IgD-negative memory B cell (primary cell): Measurements from ENCODE around the gene CACNB1. TPM values are rescaled to one million over a fixed set of nuclear protein-coding genes. Genes with fewer than 3 reads are reported as not detected.
A peak's percentile ranks its signal among the peaks of the same experiment; 100 is the strongest.

Experiments
- H3K27ac Mint-ChIP-seq, 3 donors: one replicate each; pipeline ENCODE4 v1.8.0; 2020 to 2022; ENCODE audit warnings: mild to moderate bottlenecking in 3 of 3, mixed read lengths in 3 of 3, moderate library complexity in 1 of 3
- H3K27me3 Mint-ChIP-seq: one replicate; pipeline ENCODE4 v1.8.0; 2021; ENCODE audit warnings: mixed read lengths
- H3K36me3 Mint-ChIP-seq: one replicate; pipeline ENCODE4 v1.8.0; 2020; ENCODE audit warnings: mild to moderate bottlenecking, mixed read lengths
- H3K4me1 Mint-ChIP-seq, 3 donors: one replicate each; pipeline ENCODE4 v1.8.0; 2020 to 2022; ENCODE audit warnings: mixed read lengths in 3 of 3, mild to moderate bottlenecking in 1 of 3
- H3K4me3 Mint-ChIP-seq, 4 donors: one replicate each; pipeline ENCODE4 v1.8.0; 2020 to 2022; ENCODE audit warnings: mild to moderate bottlenecking in 4 of 4, mixed read lengths in 4 of 4, moderate library complexity in 3 of 4
- H3K9me3 Mint-ChIP-seq, 3 donors: one replicate each; pipeline ENCODE4 v1.8.0; 2020 to 2021; ENCODE audit warnings: mixed read lengths in 3 of 3, mild to moderate bottlenecking in 1 of 3
- polyA plus RNA-seq: library from polyadenylated mRNA; unstranded; fragments of 300-500 nt; fragmentation: Illumina TruSeq; gene quantifications from one replicate; pipeline ENCODE4 v1.2.3, GENCODE V29; 2021

CACNB1 gene
- polyA plus RNA-seq, 1 donor from 2014 or later: 0.45 TPM

GRCh38 chr17:39150795-39151149, 46.7 kb downstream of the CACNB1 start:
- Mint-ChIP-seq H3K9me3 (peaks cover 0 to 8% (median 0%) of the 10 kb centered on the region in 3 donors), H3K36me3 (peaks cover 3% of the 10 kb centered on the region), H3K4me3 (peak overlapping the region; percentile 32 to 91 (median 68)), H3K4me1 (peaks cover 17 to 19% (median 17%) of the 10 kb centered on the region in 3 donors), H3K27me3 (peaks cover 34% of the 10 kb centered on the region), H3K27ac (peak overlapping the region in 1 of 3 donors; percentile 6)

- Mint-ChIP-seq H3K36me3 (peaks cover 3% of the 10 kb centered on the region), H3K27ac (peak overlapping the region in 2 of 3 donors; percentile 6 to 74), H3K27me3 (peaks cover 33% of the 10 kb centered on the region), H3K4me1 (peaks cover 17 to 19% (median 17%) of the 10 kb centered on the region in 3 donors), H3K4me3 (peak overlapping the region in 2 of 4 donors; percentile 17 to 32), H3K9me3 (peaks cover 0 to 8% (median 0%) of the 10 kb centered on the region in 3 donors)
These were observed 47.3 kb downstream of the CACNB1 start for GRCh38 chr17:39150104-39150634.

- Mint-ChIP-seq H3K27me3 (peaks cover 27% of the 10 kb centered on the region), H3K27ac (no peak overlapping the region), H3K9me3 (no peaks in the 10 kb centered on the region), H3K36me3 (peaks cover 3% of the 10 kb centered on the region), H3K4me1 (peaks cover under 1 to 5% (median 3%) of the 10 kb centered on the region in 3 donors), H3K4me3 (no peak overlapping the region)
These were observed 50.0 kb downstream of the CACNB1 start for GRCh38 chr17:39147221-39148185.

GRCh38 chr17:39146273-39146672, 51.2 kb downstream of the CACNB1 start:
- peaks cover 29% of the 10 kb centered on the region for H3K27me3 Mint-ChIP-seq
- no peak overlapping the region for H3K27ac Mint-ChIP-seq
- peaks cover 3% of the 10 kb centered on the region for H3K36me3 Mint-ChIP-seq
- peaks cover 0 to 3% (median 1%) of the 10 kb centered on the region in 3 donors for H3K4me1 Mint-ChIP-seq
- H3K4me3 Mint-ChIP-seq: no peak overlapping the region
- H3K9me3 Mint-ChIP-seq: no peaks in the 10 kb centered on the region

- Mint-ChIP-seq H3K4me1 (peaks cover 0 to 1% (median under 1%) of the 10 kb centered on the region in 3 donors), H3K4me3 (no peak overlapping the region), H3K9me3 (no peaks in the 10 kb centered on the region), H3K27ac (no peak overlapping the region), H3K36me3 (peaks cover 3% of the 10 kb centered on the region), H3K27me3 (peaks cover 20% of the 10 kb centered on the region)
These were observed 52.3 kb downstream of the CACNB1 start for GRCh38 chr17:39145143-39145542.

GRCh38 chr17:39144416-39144840, 53.0 kb downstream of the CACNB1 start:
- Mint-ChIP-seq H3K27ac (no peak overlapping the region), H3K27me3 (peaks cover 13% of the 10 kb centered on the region), H3K4me3 (no peak overlapping the region), H3K4me1 (peaks cover 0 to 1% (median 0%) of the 10 kb centered on the region in 3 donors), H3K36me3 (peaks cover 3% of the 10 kb centered on the region), H3K9me3 (no peaks in the 10 kb centered on the region)

GRCh38 chr17:39143552-39144093, 53.8 kb downstream of the CACNB1 start:
- Mint-ChIP-seq H3K36me3 (peaks cover 3% of the 10 kb centered on the region), H3K27me3 (peaks cover 7% of the 10 kb centered on the region), H3K27ac (no peak overlapping the region), H3K4me3 (no peak overlapping the region), H3K9me3 (no peaks in the 10 kb centered on the region), H3K4me1 (peaks cover 0 to 6% (median 3%) of the 10 kb centered on the region in 3 donors)

- peaks cover 2% of the 10 kb centered on the region for H3K36me3 Mint-ChIP-seq
These were observed 55.4 kb downstream of the CACNB1 start for GRCh38 chr17:39141915-39142664.

GRCh38 chr17:39141294-39141693, 56.2 kb downstream of the CACNB1 start:
- Mint-ChIP-seq H3K9me3 (no peaks in the 10 kb centered on the region), H3K27ac (no peak overlapping the region), H3K4me1 (peaks cover 0 to 9% (median 3%) of the 10 kb centered on the region in 3 donors), H3K36me3 (peaks cover 2% of the 10 kb centered on the region), H3K27me3 (peaks cover 2% of the 10 kb centered on the region), H3K4me3 (no peak overlapping the region)

More at GRCh38 chr17:39141915-39142664, 55.4 kb downstream of the CACNB1 start:
- peaks cover 3% of the 10 kb centered on the region for H3K27me3 Mint-ChIP-seq
- H3K9me3 Mint-ChIP-seq: no peaks in the 10 kb centered on the region
- no peak overlapping the region for H3K4me3 Mint-ChIP-seq
- H3K27ac Mint-ChIP-seq: no peak overlapping the region
- peaks cover 0 to 9% (median 3%) of the 10 kb centered on the region in 3 donors for H3K4me1 Mint-ChIP-seq

- H3K4me1 Mint-ChIP-seq: peaks cover 0 to 8% (median 3%) of the 10 kb centered on the region in 3 donors
- peaks cover 2% of the 10 kb centered on the region for H3K27me3 Mint-ChIP-seq
- no peak overlapping the region for H3K27ac Mint-ChIP-seq
- H3K36me3 Mint-ChIP-seq: peaks cover 2% of the 10 kb centered on the region
- H3K9me3 Mint-ChIP-seq: no peaks in the 10 kb centered on the region
- H3K4me3 Mint-ChIP-seq: peak overlapping the region in 1 of 4 donors; percentile 41
These were observed 57.9 kb downstream of the CACNB1 start for GRCh38 chr17:39139561-39139960.

- H3K4me1 Mint-ChIP-seq: peaks cover 0 to 8% (median 3%) of the 10 kb centered on the region in 3 donors
- peaks cover 2% of the 10 kb centered on the region for H3K36me3 Mint-ChIP-seq
- H3K9me3 Mint-ChIP-seq: no peaks in the 10 kb centered on the region
- H3K27ac Mint-ChIP-seq: no peak overlapping the region
- H3K4me3 Mint-ChIP-seq: no peak overlapping the region
- H3K27me3 Mint-ChIP-seq: peaks cover 2% of the 10 kb centered on the region
These were observed 58.3 kb downstream of the CACNB1 start for GRCh38 chr17:39139161-39139511.

- peaks cover 2% of the 10 kb centered on the region for H3K36me3 Mint-ChIP-seq
These were observed 58.9 kb downstream of the CACNB1 start for GRCh38 chr17:39138431-39139160.

GRCh38 chr17:39134878-39135277, 62.6 kb downstream of the CACNB1 start:
- H3K27ac Mint-ChIP-seq: no peak overlapping the region
- H3K4me3 Mint-ChIP-seq: no peak overlapping the region
- H3K36me3 Mint-ChIP-seq: no peaks in the 10 kb centered on the region
- peaks cover 0 to 8% (median 3%) of the 10 kb centered on the region in 3 donors for H3K4me1 Mint-ChIP-seq
- H3K27me3 Mint-ChIP-seq: peaks cover 6% of the 10 kb centered on the region
- no peaks in the 10 kb centered on the region for H3K9me3 Mint-ChIP-seq

More at GRCh38 chr17:39138431-39139160, 58.9 kb downstream of the CACNB1 start:
- peaks cover 2% of the 10 kb centered on the region for H3K27me3 Mint-ChIP-seq
- H3K4me3 Mint-ChIP-seq: no peak overlapping the region
- H3K27ac Mint-ChIP-seq: no peak overlapping the region
- H3K4me1 Mint-ChIP-seq: peaks cover 0 to 8% (median 3%) of the 10 kb centered on the region in 3 donors
- H3K9me3 Mint-ChIP-seq: no peaks in the 10 kb centered on the region

GRCh38 chr17:39132192-39132610, 65.3 kb downstream of the CACNB1 start:
- peaks cover 8% of the 10 kb centered on the region for H3K27me3 Mint-ChIP-seq
- H3K36me3 Mint-ChIP-seq: no peaks in the 10 kb centered on the region
- no peaks in the 10 kb centered on the region for H3K4me1 Mint-ChIP-seq
- H3K9me3 Mint-ChIP-seq: no peaks in the 10 kb centered on the region
- no peak overlapping the region for H3K27ac Mint-ChIP-seq
- H3K4me3 Mint-ChIP-seq: no peak overlapping the region
